Ramos (cell line): Measurements from ENCODE around the gene MAGI2.
"Not testable (repeated sequence)": the region's sequence is repeated elsewhere in the genome, so short reads cannot be mapped to it uniquely, and the experiment has no call there.

Experiments used
- in situ Hi-C: fragments of 300-500 bp; cut with MboI; formaldehyde crosslinking; loops from one replicate; pipeline ENCODE4 v1.14.3; 2022; ENCODE audit warnings: low sequenced_read_pairs; ENCODE audit not compliant: unreplicated experiment

Gene MAGI2

DNA sequence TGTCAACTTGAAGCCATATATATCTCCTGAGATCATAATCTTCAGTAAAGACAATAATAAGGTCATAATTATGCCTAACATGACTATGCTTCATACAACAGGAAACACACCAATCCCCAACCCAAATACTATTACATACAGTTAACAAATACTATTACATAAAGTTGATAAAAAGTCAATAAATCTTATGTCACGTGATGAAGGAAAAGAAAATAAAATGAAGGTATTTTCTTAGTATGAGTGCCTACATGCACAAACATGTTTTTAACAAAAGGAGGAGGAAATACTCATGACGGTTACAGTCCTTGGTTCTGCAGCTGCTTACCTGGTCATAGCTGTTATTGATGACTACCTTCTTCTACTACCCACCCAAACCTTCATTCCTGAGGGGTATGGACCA lies 844.2 kb downstream of the MAGI2 start:
- in situ Hi-C loops = no loop called here

DNA sequence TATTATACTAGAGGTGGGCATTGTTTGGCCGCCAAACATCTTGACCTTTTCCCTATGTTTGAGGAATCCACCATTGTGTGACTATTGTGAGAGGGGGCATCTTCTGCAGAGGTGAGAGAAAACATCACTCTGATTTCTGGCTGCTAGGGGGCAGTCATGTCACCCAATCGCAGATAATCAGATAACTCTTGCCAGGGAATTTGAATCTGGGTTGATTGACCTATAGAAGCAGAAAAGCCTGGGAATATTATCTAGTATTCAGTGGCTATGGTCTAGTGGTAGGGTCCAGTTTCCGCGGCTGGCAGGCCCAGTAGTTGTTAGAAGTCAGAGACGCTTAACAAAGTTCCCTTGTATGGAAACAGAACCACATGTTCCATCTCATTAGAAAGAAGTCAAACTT lies 846.4 kb downstream of the MAGI2 start:
- in situ Hi-C loops = no loop called here

DNA sequence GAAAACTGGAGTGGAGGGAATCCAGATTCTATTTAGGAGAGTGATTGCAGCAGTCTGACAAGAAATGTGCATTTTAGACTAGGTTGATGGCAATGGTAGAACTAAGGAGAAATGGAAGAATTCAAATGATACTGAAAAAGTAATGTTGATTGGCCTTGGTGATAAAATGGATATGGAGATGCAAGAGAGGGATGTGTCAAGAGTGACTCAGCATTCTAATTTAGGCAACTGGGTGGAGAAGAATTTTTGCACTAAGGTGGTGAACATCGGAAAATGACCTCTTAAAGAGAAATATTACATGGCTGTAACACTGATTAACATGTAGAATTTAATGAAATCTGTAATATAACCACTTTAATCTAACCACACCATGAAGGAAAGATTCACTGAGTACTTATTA lies 848.3 kb downstream of the MAGI2 start:
- in situ Hi-C loops = no loop called here

DNA sequence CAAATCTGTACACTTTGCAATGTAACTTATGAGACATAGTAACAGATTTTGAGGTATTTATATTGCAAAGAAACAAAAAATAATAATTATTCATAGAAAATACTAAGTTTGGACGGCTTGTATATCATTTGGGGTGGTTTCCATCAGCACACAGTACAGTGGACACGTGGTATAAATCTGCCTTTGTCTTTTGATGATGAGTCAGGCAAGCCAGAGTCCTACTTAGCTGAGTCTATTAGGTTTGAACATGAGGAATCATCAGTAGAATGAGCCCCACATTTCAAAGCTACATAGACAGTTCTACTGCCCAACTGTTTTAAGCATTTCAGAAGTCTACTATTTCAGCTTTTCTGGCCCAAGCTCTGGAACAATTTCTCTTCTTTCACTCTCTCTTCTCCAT lies 851.7 kb downstream of the MAGI2 start:
- in situ Hi-C loops = no loop called here

DNA sequence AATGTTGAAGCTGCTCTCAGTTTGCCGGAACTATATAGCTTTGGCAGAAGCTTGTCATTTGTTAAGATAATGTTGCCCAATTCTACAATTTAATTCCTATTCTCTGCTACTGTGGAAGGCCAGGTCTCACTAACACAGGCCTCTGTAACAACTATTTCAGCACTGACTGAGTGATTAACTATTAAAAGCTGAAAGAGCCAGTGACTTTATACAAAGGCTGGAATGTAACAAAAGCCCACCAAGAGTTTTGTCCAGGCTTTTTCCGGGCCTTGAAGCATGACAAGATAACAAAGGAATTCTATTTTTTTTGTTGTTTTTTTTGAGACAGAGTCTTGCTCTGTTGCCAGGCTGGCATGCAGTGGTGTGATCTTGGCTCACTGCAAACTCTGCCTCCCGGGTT lies 859.3 kb downstream of the MAGI2 start:
- in situ Hi-C loops = no loop called here

DNA sequence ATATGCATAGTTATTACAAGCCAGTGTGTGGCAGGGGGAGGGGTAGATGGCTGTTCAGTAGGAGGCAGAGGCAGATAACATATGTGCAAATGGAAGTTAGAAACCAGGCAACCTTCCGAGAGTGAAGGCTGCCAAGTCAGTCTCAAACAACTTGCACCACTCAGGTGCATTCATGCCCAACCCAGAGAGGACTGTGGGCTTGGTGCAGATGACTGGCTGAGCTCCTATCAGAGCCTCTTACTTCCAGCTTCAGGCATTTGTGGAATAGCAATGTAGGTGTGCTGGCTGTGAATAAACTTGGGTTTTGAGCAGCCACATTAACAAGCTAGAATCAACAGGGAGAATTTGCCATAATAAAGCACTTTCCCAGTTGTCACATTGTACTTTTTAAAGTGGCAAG lies 865.1 kb downstream of the MAGI2 start:
- in situ Hi-C loops = no loop called here

DNA sequence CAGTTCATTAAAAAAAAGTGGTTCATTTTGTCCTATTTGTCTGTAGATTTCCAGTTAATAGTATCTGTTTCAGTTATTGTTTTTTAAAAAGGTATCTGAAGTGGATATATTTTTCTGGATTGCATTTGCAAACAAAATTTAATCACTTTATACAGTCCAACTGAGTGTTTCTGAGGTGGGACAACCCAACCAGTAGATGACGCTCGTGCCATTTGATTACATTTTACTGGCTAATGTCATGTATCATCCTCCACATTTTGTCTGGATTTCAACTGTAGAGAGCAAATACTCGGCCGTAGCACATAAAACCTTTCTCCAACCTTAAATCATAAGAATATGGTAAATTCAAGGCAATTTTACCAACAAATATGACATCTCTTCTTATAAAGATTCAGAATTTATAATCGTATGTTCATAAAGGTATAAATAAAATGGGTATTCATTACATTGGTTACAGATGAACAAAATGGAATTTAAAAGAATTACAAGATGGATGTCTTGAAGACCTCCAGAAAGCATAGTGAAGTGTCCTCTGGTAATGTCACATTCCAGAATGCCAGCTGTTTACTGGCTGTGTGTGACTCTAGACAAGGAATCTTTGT lies 865.9 kb downstream of the MAGI2 start:
- in situ Hi-C loops = no loop called here

DNA sequence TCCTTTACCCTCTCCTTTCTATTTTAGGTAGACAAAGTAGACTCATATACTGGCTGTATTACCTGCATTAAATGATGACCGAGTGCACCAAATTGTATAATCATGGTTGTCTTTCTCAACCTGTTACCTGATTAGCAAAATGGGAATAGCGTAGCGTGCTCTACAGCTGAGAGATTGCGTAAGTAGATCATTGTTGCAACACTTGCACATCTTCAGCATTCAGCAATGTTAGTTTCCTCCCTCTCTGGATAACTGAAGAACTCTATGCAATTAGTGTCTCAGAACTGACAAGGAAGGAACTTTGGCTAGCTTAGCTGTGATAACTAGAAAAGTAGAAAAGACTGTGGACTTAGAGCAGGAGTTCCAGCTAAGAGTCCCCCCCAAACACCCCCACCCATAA lies 867.5 kb downstream of the MAGI2 start:
- in situ Hi-C loops = no loop called here

DNA sequence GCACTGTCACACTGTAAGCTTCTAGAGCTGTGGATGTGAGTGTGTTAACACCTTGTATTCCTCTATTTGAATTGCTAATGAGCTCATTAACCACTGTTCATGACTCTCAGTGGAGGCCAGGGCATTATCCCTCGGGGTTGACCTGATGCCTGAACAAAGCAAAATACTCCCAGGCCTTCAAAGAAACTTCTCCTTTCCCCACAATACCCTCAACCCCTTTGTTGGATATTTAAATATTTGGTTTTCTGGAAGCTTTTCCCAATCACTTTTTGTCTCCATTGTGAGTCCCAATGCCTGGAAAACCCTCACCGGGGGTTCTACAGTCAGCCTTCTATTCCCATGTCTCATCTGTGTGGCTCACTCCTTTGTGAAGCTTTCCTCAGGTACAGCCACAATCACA lies 874.8 kb downstream of the MAGI2 start:
- in situ Hi-C loops = no loop called here

DNA sequence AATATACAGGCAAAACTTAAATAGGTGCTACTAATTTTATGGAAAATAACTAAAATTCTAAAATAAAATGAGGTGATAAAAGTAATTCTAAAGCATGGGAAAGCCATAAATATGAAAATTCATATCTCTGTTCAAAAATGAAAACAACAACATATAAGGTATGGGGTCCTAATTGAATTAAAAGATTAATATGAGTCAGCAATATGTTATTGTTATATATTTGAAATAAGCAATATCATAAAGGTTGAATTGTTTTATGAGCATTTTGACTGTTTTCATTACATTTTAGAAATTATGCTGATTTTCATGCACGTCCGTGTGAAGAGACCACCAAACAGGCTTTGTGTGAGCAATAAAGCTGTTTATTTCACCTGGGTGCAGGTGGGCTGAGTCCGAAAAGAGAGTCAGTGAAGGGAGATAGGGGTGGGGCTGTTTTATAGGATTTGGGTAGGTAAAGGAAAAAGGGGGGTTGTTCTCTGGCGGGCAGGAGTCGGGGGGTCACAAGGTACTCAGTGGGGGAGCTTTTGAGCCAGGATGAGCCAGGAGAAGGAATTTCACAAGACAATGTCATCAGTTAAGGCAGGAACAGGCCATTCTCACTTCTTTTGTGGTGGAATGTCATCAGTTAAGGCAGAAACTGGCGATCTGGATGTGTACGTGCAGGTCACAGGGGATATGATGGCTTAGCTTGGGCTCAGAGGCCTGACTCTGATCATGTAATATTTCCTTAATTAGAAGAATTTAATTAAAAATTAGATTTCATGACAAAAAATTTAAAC lies 876.1 kb downstream of the MAGI2 start:
- in situ Hi-C loops = not testable (repeated sequence)

DNA sequence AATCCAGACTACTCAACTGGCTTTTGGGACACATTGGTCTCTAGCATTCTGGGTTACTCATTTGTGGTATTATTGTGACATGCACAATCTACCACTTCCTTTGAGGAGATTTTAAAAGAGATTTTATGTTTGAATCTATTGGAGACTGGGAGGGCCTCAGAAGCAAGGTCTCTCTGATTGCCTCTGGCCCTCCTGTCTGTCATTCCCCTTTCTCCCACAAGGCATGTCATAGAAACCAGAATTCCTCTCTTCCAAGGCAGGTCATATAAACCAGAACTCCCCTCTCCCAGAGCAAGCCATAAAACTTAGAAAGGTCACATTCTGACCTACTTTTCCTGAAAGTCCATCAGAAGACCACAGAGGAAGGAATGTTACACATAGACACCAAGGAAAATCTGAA lies 877.2 kb downstream of the MAGI2 start:
- in situ Hi-C loops = no loop called here

DNA sequence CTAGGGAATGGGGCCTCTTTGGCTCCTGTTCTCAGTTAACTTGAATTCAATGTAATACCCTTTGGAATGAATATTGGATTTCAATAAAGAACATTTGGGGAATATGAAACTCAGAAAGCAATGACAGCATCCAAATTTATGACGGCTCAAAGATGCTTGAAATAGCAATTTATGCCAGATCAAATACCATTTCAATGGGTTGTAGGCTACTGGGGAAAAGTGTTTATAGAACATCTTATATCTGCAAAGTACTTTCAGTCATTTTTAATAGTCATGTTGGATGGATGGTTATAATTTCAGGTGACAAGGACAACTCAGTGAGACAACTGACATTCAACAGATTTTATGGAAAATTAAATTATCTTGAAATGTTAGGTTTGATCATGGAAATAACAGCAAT lies 882.2 kb downstream of the MAGI2 start:
- in situ Hi-C loops = no loop called here

DNA sequence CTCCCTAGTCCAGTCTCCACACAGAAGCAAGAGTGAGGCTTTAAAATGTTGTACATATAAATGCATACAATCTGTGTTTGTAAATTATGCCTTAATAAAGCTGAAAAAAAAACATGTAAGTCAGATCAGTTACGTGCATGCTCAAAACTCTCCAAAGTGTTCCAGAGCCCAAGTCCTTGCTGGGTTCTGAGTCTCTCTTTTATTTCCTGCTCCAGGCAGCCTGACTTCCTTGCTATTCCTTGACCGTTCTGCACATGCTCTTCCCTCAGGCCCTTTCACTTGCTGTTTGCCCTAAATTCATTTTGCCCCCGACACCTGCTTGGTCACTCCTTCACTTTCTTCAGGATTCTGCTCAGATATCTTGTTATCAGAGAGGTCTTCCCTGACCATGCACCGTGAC lies 884.8 kb downstream of the MAGI2 start:
- in situ Hi-C loops = no loop called here

DNA sequence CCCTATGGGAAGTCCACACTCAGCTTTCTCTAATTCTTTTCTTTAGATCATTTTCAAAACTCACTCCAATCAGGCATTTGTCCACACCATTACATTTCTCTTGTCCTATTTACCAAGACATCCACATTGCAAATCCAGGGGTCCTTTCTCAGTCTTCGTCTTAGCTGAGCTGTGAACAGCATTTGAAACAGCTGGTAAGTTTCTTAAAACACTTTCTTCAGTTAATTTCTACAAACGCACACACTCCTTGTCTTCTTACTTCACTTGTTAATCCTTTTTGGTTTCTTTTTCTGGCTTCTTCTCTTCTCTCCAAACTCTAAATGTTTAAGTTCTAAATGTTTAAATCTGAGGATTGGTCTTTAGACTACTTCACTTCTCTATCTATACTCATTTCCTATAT lies 885.6 kb downstream of the MAGI2 start:
- in situ Hi-C loops = no loop called here

DNA sequence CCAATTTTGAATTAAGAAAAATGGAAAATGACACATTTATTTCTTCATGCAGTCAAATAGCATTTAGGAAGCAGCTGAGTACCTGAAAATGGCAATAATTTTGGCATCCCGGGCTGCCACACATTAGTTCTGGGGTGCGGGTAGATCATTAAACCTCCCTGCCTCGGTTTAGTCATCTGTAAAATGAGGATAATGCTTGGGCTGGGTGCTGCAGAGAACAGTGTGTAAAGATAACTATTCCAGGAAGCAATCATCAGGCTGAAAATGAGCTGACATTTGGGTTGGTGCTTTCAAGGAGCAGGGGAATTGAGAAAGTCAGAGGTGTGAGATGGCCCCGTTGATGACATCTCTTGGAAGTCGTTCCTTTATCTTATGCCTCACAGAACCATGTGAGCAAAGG lies 887.7 kb downstream of the MAGI2 start:
- in situ Hi-C loops = no loop called here

DNA sequence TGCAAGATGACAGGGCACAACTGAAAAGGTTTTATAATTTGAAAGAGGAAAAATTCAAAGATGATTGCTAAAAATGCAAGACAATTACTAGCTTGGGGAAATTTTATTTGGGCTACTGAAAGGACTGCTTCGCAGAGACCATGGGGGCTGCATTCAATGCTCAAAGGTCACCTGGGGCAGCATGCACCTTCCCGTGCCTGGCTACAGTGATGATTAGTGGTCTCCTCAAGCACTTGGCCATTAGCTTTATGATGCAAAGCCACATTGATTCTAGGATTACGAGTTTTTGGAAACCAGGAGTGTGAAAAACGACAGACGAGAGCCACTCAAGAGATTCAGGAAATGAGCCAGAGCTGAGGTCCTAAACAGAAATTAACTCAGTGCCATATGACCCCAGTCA lies 890.3 kb downstream of the MAGI2 start:
- in situ Hi-C loops = no loop called here

DNA sequence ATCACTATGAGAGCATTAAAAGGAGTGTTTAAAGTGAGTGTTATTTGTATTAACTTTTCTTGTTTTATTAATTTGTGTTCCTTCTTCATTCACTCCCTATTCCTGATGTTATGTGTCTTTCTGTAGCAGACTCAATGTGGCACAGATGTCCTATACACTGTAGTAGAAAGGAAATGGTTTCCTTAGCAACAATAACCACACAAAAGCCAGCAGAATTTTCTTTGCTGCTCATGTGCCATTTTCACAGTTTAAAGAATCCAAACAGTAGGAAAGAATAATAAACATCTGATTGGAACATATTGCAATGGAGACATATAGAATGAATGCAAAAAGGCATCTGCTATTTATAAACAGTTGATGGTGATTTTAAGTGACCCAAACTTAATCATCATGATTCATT lies 891.3 kb downstream of the MAGI2 start:
- in situ Hi-C loops = no loop called here

DNA sequence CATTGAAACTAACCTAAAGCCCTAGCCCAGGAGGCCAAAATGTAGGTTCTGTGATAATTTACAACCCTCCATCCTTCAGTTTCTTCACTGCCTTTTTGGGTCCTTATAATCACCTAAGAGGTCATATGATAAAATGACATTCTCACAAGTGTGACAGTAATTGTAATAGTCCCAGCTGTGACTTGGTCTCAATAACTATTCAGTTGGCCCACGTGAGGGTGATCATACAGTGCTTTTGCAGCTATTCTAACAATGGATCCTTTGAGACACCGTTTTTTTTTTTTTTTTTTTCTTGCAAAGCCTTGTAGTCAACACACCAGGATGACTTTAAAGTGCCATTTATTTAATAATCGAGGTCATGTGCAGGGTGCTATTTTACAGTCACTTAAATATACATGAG lies 894.9 kb downstream of the MAGI2 start:
- in situ Hi-C loops = no loop called here

DNA sequence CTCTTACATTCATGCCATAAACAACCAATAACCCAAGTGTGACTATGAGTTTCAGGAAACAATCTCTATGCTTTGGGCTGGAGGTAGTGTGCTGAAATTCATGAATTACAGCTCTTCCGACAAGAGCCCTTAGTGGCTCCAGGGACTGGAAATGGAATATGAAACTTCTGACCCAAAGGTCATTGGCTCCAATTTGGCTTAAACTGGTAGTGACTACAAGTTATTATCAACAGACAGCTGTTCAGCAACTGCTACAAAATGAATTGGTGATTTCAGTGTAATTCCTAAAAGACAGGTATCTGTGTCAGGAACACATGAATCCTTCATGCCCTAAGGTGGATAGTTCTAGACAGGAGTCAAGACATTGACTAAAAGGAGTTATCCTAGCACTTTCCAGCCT lies 909.5 kb downstream of the MAGI2 start:
- in situ Hi-C loops = no loop called here

DNA sequence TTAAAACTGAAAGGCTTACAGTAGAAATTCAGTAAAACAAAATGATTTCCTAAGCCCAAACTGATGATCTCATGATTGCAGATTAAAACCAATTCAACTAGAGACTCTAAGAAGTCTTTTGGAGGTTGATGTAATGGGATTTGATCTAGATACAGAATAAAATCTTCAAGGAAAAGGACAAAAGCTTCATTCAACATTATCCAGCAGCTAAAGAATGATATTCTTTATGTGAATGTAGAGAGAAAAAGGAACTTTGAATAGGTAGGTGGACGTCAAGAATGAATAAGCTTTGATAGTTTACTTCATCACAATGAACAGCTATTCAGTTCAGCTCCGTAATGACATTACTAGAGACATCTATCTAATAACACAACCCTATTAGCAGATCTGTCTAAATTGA lies 910.5 kb downstream of the MAGI2 start:
- in situ Hi-C loops = no loop called here

DNA sequence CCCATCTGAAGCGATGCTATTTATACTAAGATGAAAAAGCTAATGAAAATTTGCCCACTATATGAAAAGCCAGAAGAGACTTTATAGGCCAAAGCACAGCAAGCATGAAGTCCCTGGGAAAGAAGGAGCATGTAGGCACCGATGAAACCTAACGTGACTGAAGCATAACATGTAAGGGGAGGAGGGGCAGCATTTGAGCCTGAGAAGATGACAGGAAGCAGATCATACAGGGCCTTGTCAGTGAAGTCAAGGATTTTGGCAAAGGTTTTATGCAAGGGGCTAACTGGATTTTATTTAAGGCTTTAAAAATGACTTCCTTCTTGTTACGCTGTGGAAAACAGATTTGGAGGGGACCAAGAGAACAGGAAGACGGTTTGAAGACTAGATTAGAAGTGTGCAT lies 910.9 kb downstream of the MAGI2 start:
- in situ Hi-C loops = no loop called here

DNA sequence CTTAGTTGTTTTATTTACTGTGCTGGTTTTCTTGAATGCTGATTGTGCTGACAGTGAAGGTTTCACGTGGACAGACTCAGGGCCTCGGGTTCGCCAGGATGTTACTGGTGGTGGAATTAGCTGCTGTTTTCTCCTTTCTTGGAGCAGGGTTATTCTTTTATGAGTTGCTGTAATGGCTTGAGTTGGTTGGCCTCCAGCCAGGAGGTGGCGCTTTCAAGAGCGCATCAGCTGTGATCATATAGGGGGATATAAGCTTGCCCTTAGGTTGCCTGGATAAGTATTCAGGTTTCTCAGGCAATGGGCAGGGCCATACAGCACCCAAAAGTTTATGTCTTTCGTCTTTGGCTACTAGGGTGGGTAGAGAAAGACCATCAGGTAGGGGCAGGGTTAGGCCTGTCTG lies 913.6 kb downstream of the MAGI2 start:
- in situ Hi-C loops = no loop called here
